Effector memory CD8-positive, alpha-beta T cell (primary cell): ENCODE data around the gene TMEM214.
A peak's percentile ranks its signal among the peaks of the same experiment; 100 is the strongest.

Experiments
- ATAC-seq: fragments of 150-1000 bp; cut with Tn5 transposase; replicated peaks from 2 replicates; pipeline ENCODE4 v1.10.0; 2021; ENCODE audit warnings: mild to moderate bottlenecking, moderate library complexity
- DNase-seq, 3 experiments: peaks; one replicate each; pipeline ENCODE4 v3.0.0; 2021
- H3K27ac Mint-ChIP-seq, 2 donors: one replicate each; pipeline ENCODE4 v1.8.0; 2022; ENCODE audit warnings: mild to moderate bottlenecking in 2 of 2, mixed read lengths in 2 of 2, moderate library complexity in 2 of 2
- H3K27me3 Mint-ChIP-seq, 2 donors: one replicate each; pipeline ENCODE4 v1.8.0; 2022; ENCODE audit warnings: mixed read lengths in 2 of 2
- H3K36me3 Mint-ChIP-seq: one replicate; pipeline ENCODE4 v1.8.0; 2022; ENCODE audit warnings: mild to moderate bottlenecking, moderate library complexity, mixed read lengths; ENCODE audit not compliant: insufficient read depth
- H3K4me1 Mint-ChIP-seq, 2 donors: one replicate each; pipeline ENCODE4 v1.8.0; 2022; ENCODE audit warnings: low read depth in 2 of 2, mixed read lengths in 2 of 2
- H3K4me3 Mint-ChIP-seq, 2 donors: one replicate each; pipeline ENCODE4 v1.8.0; 2022; ENCODE audit warnings: mild to moderate bottlenecking in 2 of 2, mixed read lengths in 2 of 2, moderate library complexity in 2 of 2
- H3K9me3 Mint-ChIP-seq, 2 donors: one replicate each; pipeline ENCODE4 v1.8.0; 2022; ENCODE audit warnings: mixed read lengths in 2 of 2

TMEM214 gene

DNA sequence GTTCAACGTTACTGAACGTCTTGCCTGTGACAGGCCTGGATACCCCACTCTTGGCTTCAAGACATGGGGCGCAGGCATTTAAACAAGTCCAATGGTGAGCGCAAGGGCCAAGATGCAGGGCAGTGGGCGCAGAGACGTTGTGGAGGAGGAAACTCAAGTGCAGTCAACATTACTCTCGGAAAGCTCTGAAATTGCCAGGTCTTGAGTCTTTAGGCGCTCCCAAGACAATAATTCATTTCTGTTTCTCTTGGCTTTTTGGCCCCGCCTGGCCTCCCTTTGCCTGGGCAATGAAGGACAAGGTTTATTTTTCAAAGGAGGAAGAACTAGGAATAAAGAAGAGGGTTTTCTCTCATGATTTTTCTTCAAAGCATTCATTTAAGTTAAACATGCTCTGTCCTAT is 13.3 kb upstream of the TMEM214 start:
- ATAC-seq (no peak), DNase-seq (no peak)
- H3K27ac Mint-ChIP-seq: peak overlapping the region in 1 of 2 donors; percentile 78
- no peaks in the 10 kb centered on the region for H3K4me1 Mint-ChIP-seq
- H3K4me3 Mint-ChIP-seq: no peak overlapping the region
- H3K36me3 Mint-ChIP-seq: no peaks in the 10 kb centered on the region
- no peaks in the 10 kb centered on the region for H3K9me3 Mint-ChIP-seq
- no peaks in the 10 kb centered on the region for H3K27me3 Mint-ChIP-seq

DNA sequence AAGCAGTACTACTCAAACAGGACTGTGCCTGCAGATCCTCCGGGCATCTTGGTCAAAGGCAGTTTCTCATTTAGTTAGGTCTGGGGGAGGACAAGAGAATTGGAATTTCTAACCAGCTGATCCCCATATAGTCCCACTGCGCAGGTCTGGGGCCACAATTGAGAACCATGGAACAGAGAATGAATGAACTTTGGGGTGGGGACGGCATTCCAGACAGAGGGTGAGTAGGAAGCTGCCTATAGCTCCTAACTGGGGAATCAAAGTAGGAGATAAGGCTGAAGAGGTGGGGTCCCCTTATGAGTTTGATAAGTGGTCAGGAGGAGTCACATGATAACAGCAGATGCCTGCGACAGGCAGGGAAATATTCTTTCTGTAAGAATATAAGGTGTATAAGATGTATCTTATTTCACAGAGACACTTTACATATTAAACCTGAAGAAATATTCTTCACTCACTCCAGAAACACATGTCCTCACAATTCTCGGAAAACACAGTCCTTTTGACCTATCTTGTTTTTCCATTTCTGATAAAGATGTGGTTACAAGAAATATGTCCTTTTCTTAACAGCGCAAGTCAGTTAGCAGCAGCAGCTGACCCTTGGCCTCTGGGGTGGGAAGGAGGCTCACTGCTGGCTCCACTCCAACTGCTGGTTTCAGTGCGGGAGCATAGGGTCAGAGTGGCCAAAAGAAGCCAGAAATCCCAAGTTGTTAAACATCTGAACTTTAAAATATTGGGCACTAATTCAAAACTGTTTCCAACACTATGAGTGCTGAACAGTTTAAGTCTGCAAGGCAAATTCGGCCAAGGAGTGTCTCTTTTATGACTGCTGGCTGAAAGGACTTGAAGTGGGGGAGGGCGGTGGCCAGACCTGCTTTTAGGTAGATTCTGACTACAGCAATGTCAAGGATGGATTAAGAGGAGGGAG is 12.6 kb upstream of the TMEM214 start:
- Mint-ChIP-seq H3K9me3 (no peaks in the 10 kb centered on the region), H3K4me1 (no peaks in the 10 kb centered on the region), H3K27me3 (no peaks in the 10 kb centered on the region), H3K27ac (peak overlapping the region; percentile 33 to 78), H3K36me3 (no peaks in the 10 kb centered on the region), H3K4me3 (no peak overlapping the region)
- ATAC-seq (no peak), DNase-seq (no peak)

DNA sequence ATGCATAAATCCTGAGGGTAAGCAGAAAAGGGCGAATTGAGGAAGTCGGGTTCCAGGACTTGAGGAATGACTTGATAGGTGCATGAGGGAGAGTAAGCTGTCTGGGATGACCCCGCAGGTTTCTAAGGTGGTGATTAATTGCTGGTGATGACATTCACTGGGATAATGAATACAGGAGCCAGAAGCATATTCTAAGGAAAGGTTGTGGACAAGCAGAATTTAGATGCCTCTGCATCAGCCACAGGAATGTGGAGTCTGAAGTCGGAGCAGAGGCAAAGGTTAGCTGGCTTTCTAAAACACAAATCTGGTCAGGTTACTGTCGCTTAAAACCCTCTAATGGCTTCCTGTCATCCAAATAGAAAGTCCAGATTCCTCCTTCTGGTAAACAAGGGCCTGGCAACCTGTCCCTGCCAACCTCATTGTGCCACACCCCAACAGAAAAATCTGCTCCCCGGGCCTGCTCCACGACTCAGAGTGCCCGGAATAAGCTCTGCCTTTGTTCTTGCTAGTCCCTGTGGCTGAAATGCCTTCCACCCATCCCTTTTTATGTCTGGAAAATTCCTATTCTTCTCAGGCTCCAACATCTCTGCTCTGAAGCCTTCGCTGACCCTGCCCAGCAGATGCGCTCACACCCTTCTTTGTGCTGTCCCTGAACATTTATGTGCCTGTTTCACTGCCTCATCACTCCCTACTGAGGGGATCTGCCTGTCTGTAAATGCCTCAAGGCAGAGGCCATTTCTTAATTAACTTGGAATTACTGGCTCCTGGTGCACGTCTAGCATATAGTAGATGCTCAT is 11.3 kb upstream of the TMEM214 start:
- Mint-ChIP-seq H3K36me3 (no peaks in the 10 kb centered on the region), H3K4me3 (no peak overlapping the region), H3K27me3 (no peaks in the 10 kb centered on the region), H3K9me3 (no peaks in the 10 kb centered on the region), H3K27ac (no peak overlapping the region), H3K4me1 (no peaks in the 10 kb centered on the region)
- no peak for DNase-seq
- no peak for ATAC-seq

DNA sequence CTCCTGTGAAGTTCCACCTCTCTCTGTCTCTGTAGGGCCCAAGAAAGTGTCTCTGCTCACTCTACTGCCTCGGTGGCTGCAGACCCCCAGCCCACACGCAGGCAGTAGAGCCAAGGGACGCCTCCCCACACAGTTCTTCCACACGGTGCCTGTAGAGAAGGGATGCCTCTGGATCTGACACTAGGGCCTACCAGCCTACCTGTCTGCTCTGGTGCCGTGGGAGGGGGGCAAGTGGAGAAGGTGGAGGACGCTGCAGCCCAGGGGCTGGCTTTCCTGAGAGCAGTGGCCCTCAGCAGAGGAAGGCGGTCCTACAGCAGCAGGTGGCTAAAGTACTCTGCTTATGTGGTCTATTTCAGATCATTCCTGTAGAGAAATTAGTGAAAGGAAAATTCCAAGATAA is 9.0 kb upstream of the TMEM214 start:
- H3K9me3 Mint-ChIP-seq: no peaks in the 10 kb centered on the region
- no peak overlapping the region for H3K27ac Mint-ChIP-seq

DNA sequence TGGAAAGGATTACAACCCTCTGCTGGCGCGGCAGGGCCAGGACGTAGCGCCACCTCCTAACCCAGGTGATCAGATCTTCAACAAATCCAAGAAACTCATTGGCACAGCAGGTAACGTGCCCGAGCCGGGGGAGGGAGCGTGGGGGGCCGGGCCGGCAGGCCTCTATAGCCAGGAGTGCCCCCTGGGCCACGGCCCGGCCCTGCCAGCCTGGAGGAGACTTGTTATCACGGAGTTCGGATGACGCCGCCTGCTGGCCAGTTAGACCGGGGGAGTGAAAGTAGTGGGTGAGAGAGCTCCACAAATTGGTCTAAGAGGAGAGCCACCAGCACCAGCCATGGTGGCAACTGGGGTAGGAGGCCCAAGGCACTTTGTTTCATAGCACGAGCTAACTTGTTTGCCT is 8.6 kb upstream of the TMEM214 start:
- no peak for DNase-seq
- H3K9me3 Mint-ChIP-seq: no peaks in the 10 kb centered on the region
- no peak overlapping the region for H3K27ac Mint-ChIP-seq
- no peak overlapping the region for H3K4me3 Mint-ChIP-seq
- ATAC-seq: no peak
- no peaks in the 10 kb centered on the region for H3K36me3 Mint-ChIP-seq
- H3K4me1 Mint-ChIP-seq: peaks cover 0 to 5% of the 10 kb centered on the region in 2 donors
- no peaks in the 10 kb centered on the region for H3K27me3 Mint-ChIP-seq

More for the DNA sequence above, 9.0 kb upstream of the TMEM214 start:
- no peaks in the 10 kb centered on the region for H3K36me3 Mint-ChIP-seq
- H3K27me3 Mint-ChIP-seq: no peaks in the 10 kb centered on the region
- no peak overlapping the region for H3K4me3 Mint-ChIP-seq
- DNase-seq: no peak
- peaks cover 0 to 5% of the 10 kb centered on the region in 2 donors for H3K4me1 Mint-ChIP-seq
- no peak for ATAC-seq

DNA sequence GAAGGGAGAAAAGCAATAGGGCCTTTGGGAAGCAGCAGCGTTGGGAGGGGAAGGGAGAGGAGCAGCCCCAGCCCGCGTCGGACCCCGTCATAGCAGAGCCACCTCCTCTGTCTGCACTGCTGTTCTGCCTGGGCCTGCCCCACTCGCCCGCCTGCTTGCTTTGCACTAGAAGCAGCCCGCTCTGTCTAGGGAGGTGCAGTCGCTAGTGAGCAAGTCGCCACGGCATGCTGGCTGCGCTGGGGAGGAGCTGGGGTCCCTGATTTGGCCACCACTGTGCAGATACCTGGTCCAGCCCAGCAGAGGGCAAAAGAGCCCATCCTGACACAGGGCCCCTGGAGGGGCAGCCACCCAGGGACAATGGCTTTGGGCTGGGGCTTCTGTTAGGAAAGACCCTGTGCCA is 8.0 kb upstream of the TMEM214 start:
- H3K27me3 Mint-ChIP-seq: no peaks in the 10 kb centered on the region
- peak overlapping the region in 1 of 2 donors; percentile 11 for H3K27ac Mint-ChIP-seq
- ATAC-seq: no peak
- no peak for DNase-seq
- no peak overlapping the region for H3K4me3 Mint-ChIP-seq
- H3K36me3 Mint-ChIP-seq: no peaks in the 10 kb centered on the region
- H3K4me1 Mint-ChIP-seq: peaks cover 4 to 9% of the 10 kb centered on the region in 2 donors
- H3K9me3 Mint-ChIP-seq: no peaks in the 10 kb centered on the region

DNA sequence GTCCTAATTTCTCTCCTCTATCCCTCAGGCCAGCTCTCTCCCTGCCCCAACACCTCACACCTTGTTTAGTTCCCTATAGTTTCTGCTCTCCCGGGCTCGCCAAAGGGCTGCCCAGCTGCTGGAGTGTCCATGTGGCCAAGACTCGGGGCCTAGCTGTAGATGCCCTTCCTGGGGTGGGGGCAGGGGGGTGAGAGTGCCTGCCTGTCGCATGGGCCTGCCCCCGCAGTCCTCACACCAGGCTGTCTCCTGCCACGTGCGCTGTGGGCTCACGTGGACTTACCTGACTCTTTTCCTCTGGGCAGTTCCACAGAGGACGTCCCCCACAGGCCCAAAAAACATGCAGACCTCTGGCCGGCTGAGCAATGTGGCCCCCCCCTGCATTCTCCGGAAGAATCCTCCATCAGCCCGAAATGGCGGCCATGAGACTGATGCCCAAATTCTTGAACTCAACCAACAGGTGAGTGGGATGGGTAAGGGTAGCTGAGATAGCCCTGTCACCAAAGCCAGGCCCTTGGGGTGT is 7.4 kb upstream of the TMEM214 start:
- DNase-seq: no peak
- Mint-ChIP-seq H3K4me1 (peaks cover 6 to 10% of the 10 kb centered on the region in 2 donors), H3K27ac (peak overlapping the region in 1 of 2 donors; percentile 11), H3K4me3 (no peak overlapping the region), H3K9me3 (no peaks in the 10 kb centered on the region), H3K27me3 (no peaks in the 10 kb centered on the region), H3K36me3 (no peaks in the 10 kb centered on the region)
- ATAC-seq: no peak

DNA sequence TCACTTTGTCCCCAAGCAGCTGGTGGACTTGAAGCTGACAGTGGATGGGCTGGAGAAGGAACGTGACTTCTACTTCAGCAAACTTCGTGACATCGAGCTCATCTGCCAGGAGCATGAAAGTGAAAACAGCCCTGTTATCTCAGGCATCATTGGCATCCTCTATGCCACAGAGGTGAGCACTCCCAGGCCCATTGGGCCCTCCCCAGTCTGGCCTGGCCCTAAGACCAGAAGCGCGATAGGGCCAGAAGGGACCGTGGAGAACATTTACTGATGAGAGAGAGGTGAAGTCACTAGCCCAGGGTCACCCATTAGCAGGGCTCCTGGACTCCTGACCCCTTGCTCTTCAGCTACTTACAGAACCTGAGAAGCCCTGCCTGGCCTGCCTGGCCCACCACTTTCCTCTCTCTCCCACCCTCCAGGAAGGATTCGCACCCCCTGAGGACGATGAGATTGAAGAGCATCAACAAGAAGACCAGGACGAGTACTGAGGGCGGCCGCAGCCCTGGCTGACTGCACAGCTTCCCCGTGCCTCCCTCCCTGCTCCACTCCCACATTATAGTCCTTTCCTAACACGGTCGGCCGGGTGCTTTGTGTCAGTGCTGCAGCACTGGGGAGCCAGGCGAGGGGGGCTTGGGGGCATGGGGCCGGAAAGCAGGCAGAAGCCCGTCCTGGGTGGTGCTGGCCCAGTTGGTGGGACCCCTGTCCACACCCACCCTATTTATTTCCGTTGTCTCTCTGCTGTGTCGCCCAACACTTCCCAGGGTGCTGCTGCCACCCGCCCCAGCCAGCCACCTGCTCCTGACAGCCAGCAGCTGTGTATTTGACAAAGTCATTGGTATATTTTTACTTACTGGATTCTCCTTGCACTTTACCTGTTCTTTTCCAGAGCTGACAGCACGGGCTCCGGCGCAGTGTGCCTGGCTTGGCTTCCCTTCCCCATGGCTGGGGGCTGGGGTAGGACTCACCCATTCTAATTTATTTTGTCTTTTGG is 6.6 kb upstream of the TMEM214 start:
- H3K36me3 Mint-ChIP-seq: no peaks in the 10 kb centered on the region
- H3K4me3 Mint-ChIP-seq: no peak overlapping the region
- H3K9me3 Mint-ChIP-seq: no peaks in the 10 kb centered on the region
- H3K4me1 Mint-ChIP-seq: peaks cover 11% of the 10 kb centered on the region in 2 donors
- DNase-seq (no peak), ATAC-seq (no peak)
- no peaks in the 10 kb centered on the region for H3K27me3 Mint-ChIP-seq
- H3K27ac Mint-ChIP-seq: no peak overlapping the region

DNA sequence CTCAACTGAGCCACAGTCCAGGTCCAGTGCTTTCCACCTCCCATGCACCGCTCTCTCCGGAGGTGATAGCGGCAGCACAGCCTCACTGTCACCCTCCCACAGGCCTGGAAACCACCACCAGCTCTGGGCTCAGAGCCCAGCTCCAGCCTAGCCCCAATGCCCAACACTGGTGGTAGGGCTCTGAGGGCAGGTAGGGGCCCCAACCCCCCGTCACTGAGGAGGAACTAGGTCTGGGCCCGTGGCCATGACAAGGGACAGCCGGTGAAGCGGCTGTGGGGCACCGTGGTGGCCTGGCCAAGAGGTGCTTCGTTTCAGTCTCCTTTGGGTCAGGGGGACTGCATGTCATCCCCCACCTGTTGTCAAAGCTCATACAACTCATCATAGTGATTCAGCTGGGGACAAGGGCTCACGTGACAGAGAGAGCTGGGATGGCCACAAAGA is 5.5 kb upstream of the TMEM214 start:
- Mint-ChIP-seq H3K36me3 (no peaks in the 10 kb centered on the region), H3K4me1 (peaks cover 15 to 21% of the 10 kb centered on the region in 2 donors), H3K9me3 (no peaks in the 10 kb centered on the region), H3K4me3 (no peak overlapping the region), H3K27ac (peak overlapping the region in 1 of 2 donors; percentile 44), H3K27me3 (no peaks in the 10 kb centered on the region)
- ATAC-seq (no peak), DNase-seq (no peak)

DNA sequence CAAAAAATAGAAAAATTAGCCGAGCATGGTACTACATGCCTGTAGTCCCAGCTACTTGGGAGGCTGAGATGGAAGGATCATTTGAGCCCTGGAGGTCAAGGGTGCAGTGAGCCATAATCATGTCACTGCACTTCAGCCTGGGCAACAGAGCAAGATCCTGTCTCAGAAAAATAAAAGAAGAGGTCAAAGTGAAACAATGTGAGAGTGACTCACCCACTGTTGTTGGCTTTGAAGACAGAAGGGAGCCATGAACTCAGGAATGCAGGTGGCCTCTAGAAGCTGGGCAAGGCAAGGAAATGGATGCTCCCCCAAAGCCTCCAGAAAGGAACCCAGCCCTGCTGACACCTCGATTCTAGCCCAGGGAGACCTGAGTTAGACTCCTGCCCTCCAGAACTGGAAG is 3.7 kb upstream of the TMEM214 start:
- Mint-ChIP-seq H3K36me3 (peaks cover 4% of the 10 kb centered on the region), H3K9me3 (no peaks in the 10 kb centered on the region)

DNA sequence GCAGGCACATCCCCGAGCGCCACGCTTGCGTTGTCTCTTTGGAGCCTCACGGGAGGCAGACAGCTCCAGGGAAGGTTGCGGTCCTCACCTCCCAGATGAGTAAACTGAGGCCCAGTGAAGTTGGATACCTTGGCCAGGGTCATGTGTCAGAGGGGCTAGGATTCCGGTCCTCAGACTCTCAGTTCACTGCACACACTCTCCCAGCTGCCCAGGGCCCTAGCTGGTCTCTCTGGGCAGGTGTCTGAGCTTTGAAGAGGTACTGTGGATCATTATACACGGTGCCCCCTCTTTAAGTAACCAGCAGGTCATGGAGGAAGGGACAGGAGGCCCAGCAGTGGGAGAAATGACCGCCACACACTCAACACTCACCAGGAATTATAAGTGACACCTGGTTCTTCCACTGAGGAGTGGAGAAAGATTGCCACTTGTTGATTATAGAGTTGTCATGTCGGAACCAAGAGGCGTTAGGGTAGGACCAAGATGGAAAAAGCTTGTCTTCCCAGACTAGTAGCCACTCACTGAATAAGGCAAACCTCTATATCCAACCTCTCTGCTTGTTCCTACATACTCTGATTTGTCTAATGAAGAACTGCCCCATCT is 588 bp downstream of the TMEM214 start:
- Mint-ChIP-seq H3K4me1 (peaks cover 27 to 39% of the 10 kb centered on the region in 2 donors), H3K27me3 (no peaks in the 10 kb centered on the region), H3K9me3 (no peaks in the 10 kb centered on the region), H3K27ac (peak overlapping the region; percentile 91 to 96), H3K4me3 (peak overlapping the region; percentile 93 to 94), H3K36me3 (peaks cover 14% of the 10 kb centered on the region)
- ATAC-seq: no peak
- no peak for DNase-seq

More for the DNA sequence above, 3.7 kb upstream of the TMEM214 start:
- no peaks in the 10 kb centered on the region for H3K27me3 Mint-ChIP-seq
- no peak overlapping the region for H3K4me3 Mint-ChIP-seq
- DNase-seq: no peak
- no peak for ATAC-seq
- peaks cover 24 to 35% of the 10 kb centered on the region in 2 donors for H3K4me1 Mint-ChIP-seq
- H3K27ac Mint-ChIP-seq: peak overlapping the region; percentile 47 to 90

DNA sequence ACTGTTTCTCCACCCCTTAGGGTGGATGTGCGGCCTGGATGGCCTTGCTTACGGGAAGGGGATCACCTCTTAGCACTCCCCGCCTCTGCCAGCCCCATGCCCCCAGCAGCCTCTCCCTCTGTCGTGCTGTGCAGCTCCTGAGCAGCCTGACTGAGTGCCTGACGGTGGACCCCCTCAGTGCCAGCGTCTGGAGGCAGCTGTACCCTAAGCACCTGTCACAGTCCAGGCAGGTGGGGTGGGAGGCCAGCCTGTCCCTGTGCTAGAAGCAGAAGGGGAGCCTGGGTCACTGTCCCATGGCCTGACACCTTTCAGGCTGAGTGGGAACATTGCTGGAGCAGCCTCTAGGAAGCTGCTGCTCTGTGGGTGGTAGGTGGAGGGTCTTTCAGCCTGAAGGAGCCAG is 5.2 kb downstream of the TMEM214 start:
- H3K27ac Mint-ChIP-seq: no peak overlapping the region

More for the DNA sequence above, 5.2 kb downstream of the TMEM214 start:
- DNase-seq (no peak), ATAC-seq (no peak)
- H3K4me1 Mint-ChIP-seq: peaks cover 18 to 19% of the 10 kb centered on the region in 2 donors
- no peaks in the 10 kb centered on the region for H3K27me3 Mint-ChIP-seq
- no peaks in the 10 kb centered on the region for H3K9me3 Mint-ChIP-seq
- no peak overlapping the region for H3K4me3 Mint-ChIP-seq
- peaks cover 34% of the 10 kb centered on the region for H3K36me3 Mint-ChIP-seq
